HG02840 (cell line): ENCODE measurements around the gene UROC1.

Source experiments
- ATAC-seq: cut with Tn5 transposase; IDR thresholded peaks from one replicate; pipeline ENCODE4 v1.9.1; 2021; ENCODE audit warnings: mild to moderate bottlenecking, moderate library complexity, moderate number of reproducible peaks; ENCODE audit not compliant: unreplicated experiment, low FRiP score

UROC1 gene

DNA sequence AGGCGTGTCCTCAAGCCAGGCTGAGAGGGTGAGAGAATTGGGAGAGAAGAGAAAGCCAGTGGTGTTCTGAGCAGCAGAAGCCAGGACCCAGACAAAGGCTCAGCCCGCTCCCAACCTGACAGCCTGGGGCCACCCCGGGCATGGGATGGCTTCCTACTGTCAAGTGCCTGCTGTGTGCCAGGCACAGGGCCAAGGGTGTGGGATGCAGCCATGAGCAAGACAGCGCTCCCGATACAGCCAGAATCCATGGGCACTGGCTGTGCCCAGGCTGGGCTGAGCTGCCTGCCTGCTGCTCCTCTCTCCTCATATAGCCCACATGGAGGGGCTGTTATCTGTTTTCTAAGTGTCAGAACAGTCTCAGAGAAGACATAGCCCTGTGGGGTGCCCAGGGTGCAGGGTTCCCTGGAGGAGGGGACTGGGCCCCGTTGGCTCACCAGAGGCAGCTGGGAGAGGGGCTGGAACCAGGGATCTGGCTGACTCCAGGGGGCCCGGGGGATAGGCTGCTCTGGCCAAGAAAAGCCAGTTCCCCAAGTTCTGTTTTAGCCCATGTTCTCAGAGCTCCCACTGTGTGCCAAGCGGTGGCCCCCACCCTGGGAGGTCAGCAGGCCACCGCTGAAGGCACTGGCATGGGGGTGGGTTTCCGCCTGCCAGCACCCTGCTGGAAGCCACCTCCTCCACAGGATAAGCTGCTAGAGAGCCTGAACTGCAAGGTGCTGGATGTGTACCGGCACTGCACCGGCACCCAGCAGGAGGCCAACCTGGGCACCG is 83.9 kb downstream of the UROC1 start:
- ATAC-seq: no peak

DNA sequence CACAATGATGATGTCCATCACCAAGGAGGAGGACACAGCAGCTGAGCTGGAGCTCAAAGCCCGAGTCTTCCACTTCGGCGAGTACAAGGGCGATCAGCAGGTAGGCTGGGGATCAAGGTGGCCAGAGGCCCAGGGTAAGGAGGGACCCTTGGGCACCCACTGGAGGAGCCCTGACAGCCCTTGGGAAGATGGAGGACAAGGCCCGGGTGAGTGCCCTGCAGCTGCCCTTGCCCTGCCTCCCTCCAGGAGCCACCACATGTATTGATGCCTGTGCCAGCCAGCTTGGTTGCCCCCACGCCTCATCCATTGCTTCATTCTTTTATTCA is 84.5 kb downstream of the UROC1 start:
- no peak for ATAC-seq

DNA sequence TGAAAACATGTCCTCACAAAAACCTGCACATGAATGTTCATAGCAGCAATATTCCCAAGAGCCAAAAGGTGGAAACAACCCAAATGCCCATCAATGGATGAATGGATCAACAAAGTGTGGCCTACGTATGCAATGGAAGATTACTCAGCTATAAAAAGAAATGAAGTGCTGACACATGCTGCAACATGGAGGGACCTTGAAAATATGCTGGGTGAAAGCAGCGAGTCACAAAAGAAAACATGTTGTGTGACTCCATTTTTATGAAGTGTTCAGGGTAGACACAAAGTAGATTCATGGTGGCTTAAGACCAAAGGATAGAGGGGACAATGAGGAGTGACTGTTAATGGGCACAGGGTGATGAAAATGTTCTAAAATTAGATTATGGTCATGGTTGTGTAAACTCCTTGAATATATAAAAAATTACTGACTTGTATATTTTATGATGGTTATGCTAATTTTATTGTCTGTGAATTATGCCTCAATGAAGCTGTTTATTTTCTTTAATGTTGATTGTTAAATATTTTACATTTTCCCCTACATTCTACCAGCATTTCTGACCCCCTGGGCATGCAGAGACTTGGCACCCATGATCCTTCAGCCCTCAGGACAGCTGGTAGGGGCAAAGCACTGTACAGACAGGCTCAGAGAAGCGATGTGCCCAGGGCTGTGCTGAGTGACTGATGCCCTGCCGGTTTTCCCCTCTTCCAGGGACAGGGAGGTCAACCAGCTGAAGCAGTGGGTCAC is 85.0 kb downstream of the UROC1 start:
- no peak for ATAC-seq
